Measurements from ENCODE around the gene BPI.
"Not testable (repeated sequence)": the region's sequence is repeated elsewhere in the genome, so short reads cannot be mapped to it uniquely, and the experiment has no call there.

The BPI gene

GRCh38 chr20:38339521-38339896 is 35.6 kb downstream of the BPI start:
- DNase-seq: not testable (repeated sequence)

- no peak for DNase-seq
Measured at GRCh38 chr20:38339997-38340396, 36.0 kb downstream of the BPI start.

GRCh38 chr20:38340693-38341092 is 36.7 kb downstream of the BPI start:
- DNase-seq: no peak

- DNase-seq: no peak
Measured at GRCh38 chr20:38342216-38342615, 38.3 kb downstream of the BPI start.

GRCh38 chr20:38342713-38343310 is 38.9 kb downstream of the BPI start:
- DNase-seq: no peak

GRCh38 chr20:38343311-38344106 is 39.6 kb downstream of the BPI start:
- DNase-seq: no peak

GRCh38 chr20:38344107-38344701 is 40.2 kb downstream of the BPI start:
- no peak for DNase-seq

- DNase-seq: no peak
Measured at GRCh38 chr20:38345643-38346042, 41.7 kb downstream of the BPI start.

- no peak for DNase-seq
Measured at GRCh38 chr20:38346247-38346651, 42.3 kb downstream of the BPI start, which contains the start of gene LBP. TSS of gene LBP (plus strand) at chr20:38346482. CDS start at chr20:38346517, 35 bp downstream.

GRCh38 chr20:38346741-38347140 is 42.8 kb downstream of the BPI start:
- DNase-seq: no peak

GRCh38 chr20:38349856-38350255 is 45.9 kb downstream of the BPI start:
- DNase-seq: no peak

GRCh38 chr20:38350879-38351775 is 47.2 kb downstream of the BPI start:
- DNase-seq: no peak

- DNase-seq: no peak
Measured at GRCh38 chr20:38353316-38353715, 49.4 kb downstream of the BPI start.

GRCh38 chr20:38354227-38354626 is 50.3 kb downstream of the BPI start:
- no peak for DNase-seq

- DNase-seq: no peak
Measured at GRCh38 chr20:38355161-38356012, 51.4 kb downstream of the BPI start.

GRCh38 chr20:38357653-38358207 is 53.8 kb downstream of the BPI start:
- no peak for DNase-seq

- DNase-seq: no peak
Measured at GRCh38 chr20:38358556-38358955, 54.6 kb downstream of the BPI start.

- no peak for DNase-seq
Measured at GRCh38 chr20:38363004-38363747, 59.2 kb downstream of the BPI start.

- DNase-seq: no peak
Measured at GRCh38 chr20:38369389-38369788, 65.4 kb downstream of the BPI start.

GRCh38 chr20:38372806-38373205 is 68.8 kb downstream of the BPI start:
- no peak for DNase-seq

Measured in NCI-H774 (cell line).